A549 (cell line): ENCODE measurements around the gene RYR3. TPM values are rescaled to one million over a fixed set of nuclear protein-coding genes. Genes with fewer than 3 reads are reported as not detected.

Experiments
- ATAC-seq, 2 experiments: fragments of 200-7000 bp in 1 of 2; fragments of >200 bp in 1 of 2; cut with Nextera tagmentation in 1 of 2; cut with Tn5 transposase in 1 of 2; 3 replicates each; pipeline versions ENCODE4 v1.8.0 to v1.9.1; 2018 to 2020; ENCODE audit warnings: mild to moderate bottlenecking in 1 of 2, moderate library complexity in 1 of 2
- CTCF ChIA-PET: fragments of 300-600 bp; sonication (Branson Sonifier 250); formaldehyde crosslinking; extraction: SDS; loops from one replicate; lab custom pipeline; 2021; ENCODE audit warnings: antibody characterized with exemption, inconsistent platforms; lab: Yijun Ruan, JAX
- POLR2A ChIA-PET: fragments of 350-600 bp; formaldehyde crosslinking; extraction: SDS; loops from one replicate; lab custom pipeline; 2021; ENCODE audit warnings: antibody characterized with exemption, inconsistent platforms; lab: Yijun Ruan, JAX
- DNase-seq, 2 experiments: peaks; one replicate each; pipeline versions ENCODE4 v3.0.0 to v3.0.0-alpha.2; 2011 to 2016; ENCODE audit warnings: low read depth in 1 of 2, low spot score in 1 of 2
- FAIRE-seq: peaks from 2 replicates; lab custom pipeline; 2011; peaks lifted over from hg19 to GRCh38; lab: Jason Lieb, UNC
- H3K27ac ChIP-seq, 2 experiments: fragments of >200 bp; sonication (Bioruptor Twin); formaldehyde crosslinking; 3 replicates each; pipeline ENCODE4 v1.5.1; 2016 to 2017
- H3K4me1 ChIP-seq: fragments of >200 bp; sonication (Bioruptor Twin); formaldehyde crosslinking; 3 replicates; pipeline ENCODE4 v1.6.1; 2016
- H3K4me2 ChIP-seq: fragments of >200 bp; sonication (Bioruptor Twin); formaldehyde crosslinking; 3 replicates; pipeline ENCODE4 v1.6.1; 2016
- H3K4me3 ChIP-seq: fragments of >200 bp; sonication (Bioruptor Twin); formaldehyde crosslinking; 3 replicates; pipeline ENCODE4 v1.5.1; 2016
- H3K9me3 ChIP-seq: fragments of >200 bp; sonication (Bioruptor Twin); formaldehyde crosslinking; 3 replicates; pipeline ENCODE4 v1.6.1; 2016
- BHLHE40 ChIP-seq: IDR thresholded peaks from 2 replicates; pipeline ENCODE4 v1.6.1; 2012; ENCODE audit warnings: low read depth, low read length, inconsistent platforms
- CHD2 ChIP-seq: fragments of 150-350 bp; IDR thresholded peaks from 2 replicates; pipeline ENCODE4 v1.6.1; 2014; ENCODE audit warnings: low read length; ENCODE audit not compliant: partially characterized antibody
- EHF ChIP-seq: fragments of 250-450 bp; sonication (Bioruptor Pico); IDR thresholded peaks from 2 replicates; pipeline ENCODE4 v1.5.0; 2020; ENCODE audit warnings: mild to moderate bottlenecking
- EHMT2 ChIP-seq: fragments of 200-600 bp; sonication (generic); IDR thresholded peaks from 2 replicates; pipeline ENCODE4 v1.6.1; 2016; ENCODE audit warnings: antibody characterized with exemption, low read depth, mild to moderate bottlenecking, moderate library complexity
- FOSL2 ChIP-seq, 2 experiments: fragments of 450-650 bp in 1 of 2; fragments of >200 bp in 1 of 2; sonication (Bioruptor Twin) in 1 of 2; formaldehyde crosslinking; IDR thresholded peaks; 2 replicates each; pipeline versions ENCODE4 v1.5.0 to v1.6.1; 2016 to 2020; ENCODE audit warnings: mild to moderate bottlenecking in 1 of 2, moderate library complexity in 1 of 2
- FOXS1 ChIP-seq: fragments of 250-450 bp; sonication (Bioruptor Pico); IDR thresholded peaks from 2 replicates; pipeline ENCODE4 v1.5.0; 2020; ENCODE audit warnings: mild to moderate bottlenecking, moderate library complexity
- GATA3 ChIP-seq: IDR thresholded peaks from 2 replicates; pipeline ENCODE4 v1.6.1; 2012; ENCODE audit warnings: borderline replicate concordance
- HDAC2 ChIP-seq: fragments of 200-600 bp; sonication (generic); IDR thresholded peaks from 2 replicates; pipeline ENCODE4 v1.6.1; 2016
- HEYL ChIP-seq: fragments of 250-450 bp; sonication (Bioruptor Pico); IDR thresholded peaks from 2 replicates; pipeline ENCODE4 v1.8.0; 2021; ENCODE audit warnings: mild to moderate bottlenecking, moderate library complexity
- HOXB13 ChIP-seq: fragments of 250-450 bp; sonication (Bioruptor Pico); IDR thresholded peaks from 2 replicates; pipeline ENCODE4 v1.5.0; 2020; ENCODE audit warnings: low read depth, mild to moderate bottlenecking, moderate library complexity
- JUN ChIP-seq, 2 experiments: fragments of >200 bp; sonication (Bioruptor Twin); formaldehyde crosslinking; IDR thresholded peaks; 2 replicates in 1 of 2; 3 replicates in 1 of 2; pipeline ENCODE4 v1.6.1; 2016 to 2017
- JUNB ChIP-seq: fragments of >200 bp; sonication (Bioruptor Twin); formaldehyde crosslinking; IDR thresholded peaks from 2 replicates; pipeline ENCODE4 v1.6.1; 2016
- KDM1A ChIP-seq: fragments of 200-600 bp; sonication (generic); IDR thresholded peaks from 2 replicates; pipeline ENCODE4 v1.6.1; 2016; ENCODE audit warnings: low read depth, mild to moderate bottlenecking
- MAZ ChIP-seq: fragments of 150-350 bp; IDR thresholded peaks from 2 replicates; pipeline ENCODE4 v1.6.1; 2014; ENCODE audit warnings: antibody characterized with exemption, low read depth, low read length, borderline replicate concordance
- NFE2L2 ChIP-seq: fragments of 150-350 bp; conservative IDR thresholded peaks from 2 replicates; pipeline ENCODE4 v1.6.1; 2014; ENCODE audit warnings: low read length
- NR3C1 ChIP-seq: fragments of >200 bp; sonication (Bioruptor Twin); formaldehyde crosslinking; IDR thresholded peaks from 3 replicates; pipeline ENCODE4 v1.6.1; 2017
- POLR2AphosphoS2 ChIP-seq: conservative IDR thresholded peaks from 2 replicates; pipeline ENCODE4 v1.6.1; 2012; ENCODE audit warnings: low read length, improper control_type of control experiment, inconsistent platforms
- SMC3 ChIP-seq: fragments of >200 bp; sonication (Bioruptor Twin); formaldehyde crosslinking; IDR thresholded peaks from 3 replicates; pipeline ENCODE4 v1.6.1; 2018; ENCODE audit warnings: inconsistent platforms
- TFCP2L1 ChIP-seq: fragments of 250-450 bp; sonication (Bioruptor Pico); IDR thresholded peaks from 2 replicates; pipeline ENCODE4 v1.5.0; 2021; ENCODE audit warnings: mild to moderate bottlenecking
- ZC3H11A ChIP-seq: fragments of 450-650 bp; IDR thresholded peaks from 2 replicates; pipeline ENCODE4 v1.6.1; 2014; ENCODE audit warnings: antibody characterized with exemption, mild to moderate bottlenecking
- whole genome bisulfite sequencing: methylation state at CpG from one replicate; pipeline ENCODE4 v1.1.6; 2017; ENCODE audit errors: missing lambda C conversion rate; 5-methylcytosine and 5-hydroxymethylcytosine counted together
- polyA plus RNA-seq, 4 experiments: library from polyadenylated mRNA; depleted of rRNA in 3 of 4; stranded (reverse); fragments of >200 nt; fragmentation: RNase III in 1 of 4; extraction: RNeasy Plus Mini Kit Qiagen cat#74134 plus additional on column Dnase treatment in 1 of 4; gene quantifications; 2 replicates in 3 of 4; 3 replicates in 1 of 4; pipeline ENCODE4 v1.2.3, GENCODE V29; 2011 to 2017
- TF ChIP-seq, protein P1 (sequence below): IDR thresholded peaks from 2 replicates; pipeline ENCODE4 v1.6.1; 2012
- TF ChIP-seq, protein P2 (sequence below): IDR thresholded peaks from 2 replicates; pipeline ENCODE4 v1.6.1; 2012; ENCODE audit warnings: low read depth, borderline replicate concordance
- TF ChIP-seq, protein P3 (sequence below): fragments of 250-450 bp; sonication (Bioruptor Pico); IDR thresholded peaks from 2 replicates; pipeline ENCODE4 v1.5.0; 2021; ENCODE audit warnings: mild to moderate bottlenecking, moderate library complexity, borderline replicate concordance
- TF ChIP-seq, protein P4 (sequence below): fragments of >200 bp; sonication (Bioruptor Twin); formaldehyde crosslinking; IDR thresholded peaks from 2 replicates; pipeline ENCODE4 v1.6.1; 2016
- TF ChIP-seq, protein P5 (sequence below): IDR thresholded peaks from 2 replicates; pipeline ENCODE4 v1.6.1; 2012
- TF ChIP-seq, protein P6 (sequence below): fragments of 450-650 bp; IDR thresholded peaks from 2 replicates; pipeline ENCODE4 v1.6.1; 2014; ENCODE audit warnings: antibody characterized with exemption
- TF ChIP-seq, protein P7 (sequence below): fragments of >200 bp; sonication (Bioruptor Twin); formaldehyde crosslinking; IDR thresholded peaks from 3 replicates; pipeline ENCODE4 v1.6.1; 2016

The RYR3 gene
- polyA plus RNA-seq, 2 of the 4 experiments (the other 2 are of a cell fraction) = 0.03 TPM; not detected in 1

DNA sequence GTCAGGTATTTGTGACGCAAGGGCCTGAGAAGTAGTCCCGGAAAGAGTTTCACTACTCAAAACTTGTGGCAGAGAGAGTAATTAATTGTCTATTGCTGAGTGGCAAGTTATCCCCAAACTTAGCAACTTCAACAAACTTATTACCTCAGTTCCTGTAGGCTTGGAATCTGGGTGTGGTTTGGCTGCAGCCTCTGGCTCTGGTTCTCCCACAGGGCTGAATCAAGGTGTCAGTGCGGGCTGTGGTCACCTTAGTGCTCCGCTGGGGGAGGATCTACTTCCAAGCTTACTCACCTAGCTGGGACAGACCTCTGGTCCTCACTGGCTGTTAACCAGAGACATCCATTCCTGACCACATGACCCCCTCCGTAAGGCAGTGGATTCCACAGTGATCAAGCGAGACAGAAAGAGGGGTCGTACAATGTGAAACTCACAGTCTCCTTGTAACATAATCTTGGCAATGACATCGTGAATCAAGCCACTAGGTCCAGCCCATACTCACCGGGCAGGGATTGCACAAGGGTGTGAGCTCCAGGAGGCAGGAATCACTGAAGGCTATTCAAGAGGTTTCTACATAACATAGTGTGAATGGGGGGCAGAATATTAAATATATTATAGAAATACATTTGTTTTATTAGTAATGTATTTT lies 138.3 kb downstream of the RYR3 start:
- DNase-seq (no peak), FAIRE-seq (no peak), ATAC-seq (no peak)
- Histone ChIP-seq H3K4me1 (no peaks in the 10 kb centered on the region), H3K9me3 (no peaks in the 10 kb centered on the region; the same call in 2 of the 3 replicates), H3K4me2 (no peak overlapping the region), H3K27ac (no peak overlapping the region), H3K4me3 (no peak overlapping the region)
- CTCF ChIA-PET = no interaction called here
- 54% methylated on average over 9 of the region's 9 CpGs for WGBS
- POLR2A ChIA-PET = no interaction called here
- TF ChIP-seq HDAC2 (no peak), POLR2AphosphoS2 (no peak), TFCP2L1 (CRISPR knock-in tag) (no peak), HOXB13 (no peak), BHLHE40 (no peak)
- TF ChIP-seq, protein P1, sequence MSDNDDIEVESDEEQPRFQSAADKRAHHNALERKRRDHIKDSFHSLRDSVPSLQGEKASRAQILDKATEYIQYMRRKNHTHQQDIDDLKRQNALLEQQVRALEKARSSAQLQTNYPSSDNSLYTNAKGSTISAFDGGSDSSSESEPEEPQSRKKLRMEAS = no peak

DNA sequence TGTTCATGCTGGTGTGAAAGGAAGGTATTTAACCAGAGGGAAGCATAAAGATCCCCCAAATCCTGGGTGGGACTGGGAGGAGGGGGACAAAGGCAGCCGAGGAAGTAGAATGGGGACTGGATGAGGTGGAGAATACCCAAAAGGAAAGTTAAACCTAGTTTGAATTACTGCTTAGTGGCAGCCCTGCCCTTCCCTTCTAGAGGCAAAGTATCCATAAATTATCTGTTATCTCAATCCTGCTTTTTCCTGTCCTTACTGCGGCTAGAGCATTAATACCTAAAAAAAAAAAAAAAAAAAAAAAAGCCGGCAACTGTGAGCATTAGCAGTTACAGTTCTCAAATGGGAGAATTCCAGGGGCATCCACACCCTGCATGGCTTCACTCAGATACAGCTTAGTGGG lies 139.0 kb downstream of the RYR3 start:
- H3K4me1 ChIP-seq = no peaks in the 10 kb centered on the region
- no peak overlapping the region for H3K27ac ChIP-seq
- DNase-seq (no peak), FAIRE-seq (no peak), ATAC-seq (no peak)
- ChIA-PET CTCF (interaction anchor here (1.4 to 1.8 kb wide), 2 partner anchors 9 to 19 kb away, joined by 3 to 5 read pairs; no protein-coding TSS in a partner anchor), POLR2A (no interaction called here)
- 42% methylated on average over 3 of the region's 3 CpGs for WGBS
- TF ChIP-seq EHMT2 (no peak), MAZ (no peak), GATA3 (no peak), FOXS1 (CRISPR knock-in tag) (no peak)
- TF ChIP-seq, protein P1 = no peak
- no peak overlapping the region for H3K4me3 ChIP-seq
- H3K9me3 ChIP-seq = no peaks in the 10 kb centered on the region; the same call in 2 of the 3 replicates
- H3K4me2 ChIP-seq = no peak overlapping the region

DNA sequence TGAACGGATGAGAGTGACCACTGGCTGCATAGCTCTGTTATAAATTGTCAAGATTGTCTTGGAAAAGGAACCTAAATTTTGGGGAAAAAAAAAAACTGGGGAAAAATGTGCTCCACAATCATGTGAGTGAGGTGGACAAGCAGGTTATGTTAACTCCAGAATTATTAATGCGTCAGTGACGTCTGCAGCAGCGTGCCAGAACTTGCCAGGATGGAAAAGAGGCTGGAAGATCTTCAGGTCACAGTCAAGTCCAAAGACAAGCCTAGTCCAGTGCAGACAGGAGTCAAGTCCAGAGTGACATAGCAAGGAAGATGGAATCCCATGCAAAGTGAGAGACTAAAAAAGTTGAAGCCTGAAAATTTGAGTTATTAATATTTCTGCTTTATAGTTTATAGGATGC lies 140.6 kb downstream of the RYR3 start:
- TF ChIP-seq KDM1A (no peak), CHD2 (no peak), NFE2L2 (no peak), ZC3H11A (no peak), NR3C1 (no peak), EHF (CRISPR knock-in tag) (no peak), FOSL2 (IDR thresholded peaks at IDR 0.05) (no peak), FOSL2 (CRISPR knock-in tag; IDR thresholded peaks at IDR 0.05) (no peak), HEYL (CRISPR knock-in tag) (no peak), JUNB (no peak), BHLHE40 (no peak), JUN (IDR thresholded peaks at IDR 0.05) (no peak), SMC3 (no peak)
- TF ChIP-seq, protein P2, sequence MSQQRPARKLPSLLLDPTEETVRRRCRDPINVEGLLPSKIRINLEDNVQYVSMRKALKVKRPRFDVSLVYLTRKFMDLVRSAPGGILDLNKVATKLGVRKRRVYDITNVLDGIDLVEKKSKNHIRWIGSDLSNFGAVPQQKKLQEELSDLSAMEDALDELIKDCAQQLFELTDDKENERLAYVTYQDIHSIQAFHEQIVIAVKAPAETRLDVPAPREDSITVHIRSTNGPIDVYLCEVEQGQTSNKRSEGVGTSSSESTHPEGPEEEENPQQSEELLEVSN = no peak
- TF ChIP-seq, protein P3, sequence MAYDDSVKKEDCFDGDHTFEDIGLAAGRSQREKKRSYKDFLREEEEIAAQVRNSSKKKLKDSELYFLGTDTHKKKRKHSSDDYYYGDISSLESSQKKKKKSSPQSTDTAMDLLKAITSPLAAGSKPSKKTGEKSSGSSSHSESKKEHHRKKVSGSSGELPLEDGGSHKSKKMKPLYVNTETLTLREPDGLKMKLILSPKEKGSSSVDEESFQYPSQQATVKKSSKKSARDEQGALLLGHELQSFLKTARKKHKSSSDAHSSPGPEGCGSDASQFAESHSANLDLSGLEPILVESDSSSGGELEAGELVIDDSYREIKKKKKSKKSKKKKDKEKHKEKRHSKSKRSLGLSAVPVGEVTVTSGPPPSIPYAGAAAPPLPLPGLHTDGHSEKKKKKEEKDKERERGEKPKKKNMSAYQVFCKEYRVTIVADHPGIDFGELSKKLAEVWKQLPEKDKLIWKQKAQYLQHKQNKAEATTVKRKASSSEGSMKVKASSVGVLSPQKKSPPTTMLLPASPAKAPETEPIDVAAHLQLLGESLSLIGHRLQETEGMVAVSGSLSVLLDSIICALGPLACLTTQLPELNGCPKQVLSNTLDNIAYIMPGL (CRISPR knock-in tag) = no peak
- TF ChIP-seq, protein P4, sequence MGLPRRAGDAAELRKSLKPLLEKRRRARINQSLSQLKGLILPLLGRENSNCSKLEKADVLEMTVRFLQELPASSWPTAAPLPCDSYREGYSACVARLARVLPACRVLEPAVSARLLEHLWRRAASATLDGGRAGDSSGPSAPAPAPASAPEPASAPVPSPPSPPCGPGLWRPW = no peak
- TF ChIP-seq, protein P5, sequence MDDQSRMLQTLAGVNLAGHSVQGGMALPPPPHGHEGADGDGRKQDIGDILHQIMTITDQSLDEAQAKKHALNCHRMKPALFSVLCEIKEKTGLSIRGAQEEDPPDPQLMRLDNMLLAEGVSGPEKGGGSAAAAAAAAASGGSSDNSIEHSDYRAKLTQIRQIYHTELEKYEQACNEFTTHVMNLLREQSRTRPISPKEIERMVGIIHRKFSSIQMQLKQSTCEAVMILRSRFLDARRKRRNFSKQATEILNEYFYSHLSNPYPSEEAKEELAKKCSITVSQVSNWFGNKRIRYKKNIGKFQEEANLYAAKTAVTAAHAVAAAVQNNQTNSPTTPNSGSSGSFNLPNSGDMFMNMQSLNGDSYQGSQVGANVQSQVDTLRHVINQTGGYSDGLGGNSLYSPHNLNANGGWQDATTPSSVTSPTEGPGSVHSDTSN = no peak
- TF ChIP-seq, protein P6, sequence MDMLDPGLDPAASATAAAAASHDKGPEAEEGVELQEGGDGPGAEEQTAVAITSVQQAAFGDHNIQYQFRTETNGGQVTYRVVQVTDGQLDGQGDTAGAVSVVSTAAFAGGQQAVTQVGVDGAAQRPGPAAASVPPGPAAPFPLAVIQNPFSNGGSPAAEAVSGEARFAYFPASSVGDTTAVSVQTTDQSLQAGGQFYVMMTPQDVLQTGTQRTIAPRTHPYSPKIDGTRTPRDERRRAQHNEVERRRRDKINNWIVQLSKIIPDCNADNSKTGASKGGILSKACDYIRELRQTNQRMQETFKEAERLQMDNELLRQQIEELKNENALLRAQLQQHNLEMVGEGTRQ = no peak
- TF ChIP-seq, protein P7, sequence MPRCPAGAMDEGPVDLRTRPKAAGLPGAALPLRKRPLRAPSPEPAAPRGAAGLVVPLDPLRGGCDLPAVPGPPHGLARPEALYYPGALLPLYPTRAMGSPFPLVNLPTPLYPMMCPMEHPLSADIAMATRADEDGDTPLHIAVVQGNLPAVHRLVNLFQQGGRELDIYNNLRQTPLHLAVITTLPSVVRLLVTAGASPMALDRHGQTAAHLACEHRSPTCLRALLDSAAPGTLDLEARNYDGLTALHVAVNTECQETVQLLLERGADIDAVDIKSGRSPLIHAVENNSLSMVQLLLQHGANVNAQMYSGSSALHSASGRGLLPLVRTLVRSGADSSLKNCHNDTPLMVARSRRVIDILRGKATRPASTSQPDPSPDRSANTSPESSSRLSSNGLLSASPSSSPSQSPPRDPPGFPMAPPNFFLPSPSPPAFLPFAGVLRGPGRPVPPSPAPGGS = no peak
- ATAC-seq (no peak), DNase-seq (no peak), FAIRE-seq (no peak)
- no peaks in the 10 kb centered on the region for H3K9me3 ChIP-seq
- WGBS = 45% methylated on average over 4 of the region's 4 CpGs
- ChIA-PET POLR2A (no interaction called here), CTCF (interaction anchor here (1.0 to 1.8 kb wide), 2 partner anchors 11 to 14 kb away, joined by 3 to 5 read pairs; no protein-coding TSS in a partner anchor)
- H3K4me2 ChIP-seq = no peak overlapping the region
- H3K4me1 ChIP-seq = no peaks in the 10 kb centered on the region
- H3K27ac ChIP-seq = no peak overlapping the region
- H3K4me3 ChIP-seq = no peak overlapping the region
